Endothelial cell of umbilical vein (primary cell): ENCODE results near the gene SC5D. TPM values are rescaled to one million over a fixed set of nuclear protein-coding genes. Genes with fewer than 3 reads are reported as not detected.

ENCODE experiments used
- BruUV-seq: library from RNA; stranded (reverse); fragments of 400-500 nt; replicated peaks from 2 replicates; lab custom pipeline; 2021; lab: Mats Ljungman, UMichigan
- CTCF ChIA-PET: fragments of 300-600, 350-600 bp; sonication (Branson Sonifier 250); formaldehyde crosslinking; loops from one replicate; lab custom pipeline; 2021; ENCODE audit warnings: antibody characterized with exemption, inconsistent platforms; lab: Charles Lee
- POLR2A ChIA-PET: fragments of 300-600, 350-600 bp; sonication (Branson Sonifier 250); formaldehyde crosslinking; loops from one replicate; lab custom pipeline; 2021; ENCODE audit warnings: antibody characterized with exemption, inconsistent platforms; lab: Charles Lee
- DNase-seq: peaks from one replicate; pipeline ENCODE4 v3.0.0-alpha.2; 2011; ENCODE audit warnings: low read depth, low spot score
- FAIRE-seq: peaks from 2 replicates; lab custom pipeline; 2011; peaks lifted over from hg19 to GRCh38; lab: Jason Lieb, UNC
- H2AFZ ChIP-seq: 2 replicates; pipeline ENCODE4 v1.6.0; 2012; ENCODE audit warnings: low read depth, low read length, control low read depth, inconsistent platforms
- H3K27ac ChIP-seq: 2 replicates; pipeline ENCODE4 v1.5.1; 2011; ENCODE audit warnings: low read depth, mild to moderate bottlenecking, control low read depth, low read length, moderate library complexity; ENCODE audit not compliant: insufficient read depth
- H3K27me3 ChIP-seq, 2 experiments: 2 replicates each; pipeline versions ENCODE4 v1.6.0 to v1.6.1; 2011; ENCODE audit warnings: low read length in 2 of 2, mixed read lengths in 1 of 2; ENCODE audit not compliant: control insufficient read depth in 2 of 2, insufficient read depth in 2 of 2
- H3K36me3 ChIP-seq, 2 experiments: 2 replicates in 1 of 2; 3 replicates in 1 of 2; pipeline ENCODE4 v1.5.1; 2011; ENCODE audit warnings: low read length in 2 of 2, mild to moderate bottlenecking in 1 of 2, moderate library complexity in 1 of 2; ENCODE audit not compliant: control insufficient read depth in 2 of 2, insufficient read depth in 2 of 2; ENCODE audit errors: extremely low read depth in 1 of 2
- H3K4me1 ChIP-seq: 3 replicates; pipeline ENCODE4 v1.5.1; 2011; ENCODE audit warnings: mild to moderate bottlenecking, low read length; ENCODE audit not compliant: control insufficient read depth, insufficient read depth; ENCODE audit errors: extremely low read depth
- H3K4me2 ChIP-seq: 2 replicates; pipeline ENCODE4 v1.6.1; 2011; ENCODE audit warnings: low read length, control low read depth, mixed read lengths; ENCODE audit not compliant: insufficient read depth
- H3K4me3 ChIP-seq, 3 experiments: fragments of 200-600 bp in 1 of 3; sonication (generic), shearing (Covaris generic) in 1 of 3; replicated peaks in 1 of 3; 2 replicates each; pipeline ENCODE4 v1.5.1; 2011 to 2016; ENCODE audit warnings: control low read depth in 3 of 3, low read length in 3 of 3, mild to moderate bottlenecking in 2 of 3, inconsistent platforms in 1 of 3, low read depth in 1 of 3, moderate library complexity in 1 of 3; ENCODE audit not compliant: insufficient read depth in 1 of 3
- H3K79me2 ChIP-seq: 2 replicates; pipeline ENCODE4 v1.6.0; 2012; ENCODE audit warnings: low read length, inconsistent platforms; ENCODE audit not compliant: control insufficient read depth, insufficient read depth
- H3K9ac ChIP-seq: replicated peaks from 2 replicates; pipeline ENCODE3; 2011; ENCODE audit warnings: low read length, control low read depth; ENCODE audit not compliant: insufficient read depth; ENCODE audit errors: extremely low read depth
- H3K9me1 ChIP-seq: replicated peaks from 3 replicates; pipeline ENCODE4 v1.6.0; 2011; ENCODE audit warnings: mild to moderate bottlenecking, low read length; ENCODE audit not compliant: control insufficient read depth, insufficient read depth; ENCODE audit errors: extremely low read depth
- H3K9me3 ChIP-seq: replicated peaks from 2 replicates; pipeline ENCODE4 v1.5.1; 2012; ENCODE audit warnings: low read length, inconsistent platforms; ENCODE audit not compliant: control insufficient read depth, insufficient read depth
- H4K20me1 ChIP-seq: replicated peaks from 2 replicates; pipeline ENCODE3; 2011; ENCODE audit warnings: mild to moderate bottlenecking, low read length; ENCODE audit not compliant: control insufficient read depth, insufficient read depth; ENCODE audit errors: extremely low read depth
- CTCF ChIP-seq, 2 donors: IDR thresholded peaks; 1 replicate in 1 of 2; 2 replicates in 1 of 2; pipeline ENCODE4 v1.5.1; 2011; ENCODE audit warnings: low read length in 2 of 2, mild to moderate bottlenecking in 2 of 2, moderate library complexity in 2 of 2, control low read depth in 1 of 2, inconsistent platforms in 1 of 2, low read depth in 1 of 2; ENCODE audit not compliant: insufficient read depth in 1 of 2; ENCODE audit errors: extremely low read depth in 1 of 2
- EZH2 ChIP-seq: IDR thresholded peaks from 2 replicates; pipeline ENCODE4 v1.6.1; 2012; ENCODE audit warnings: borderline replicate concordance, low read depth, mild to moderate bottlenecking, moderate library complexity, low read length, inconsistent platforms; ENCODE audit not compliant: severe bottlenecking
- FOS ChIP-seq: IDR thresholded peaks from 2 replicates; pipeline ENCODE4 v1.6.1; 2011; ENCODE audit warnings: mild to moderate bottlenecking, low read length, moderate library complexity, borderline replicate concordance; ENCODE audit not compliant: insufficient read depth
- GATA2 ChIP-seq: IDR thresholded peaks from 2 replicates; pipeline ENCODE4 v1.7.0; 2011; ENCODE audit warnings: low read depth, mild to moderate bottlenecking, moderate library complexity, mixed read lengths, low read length; ENCODE audit not compliant: insufficient read length, insufficient read depth
- JUN ChIP-seq: IDR thresholded peaks from 2 replicates; pipeline ENCODE4 v1.6.1; 2011; ENCODE audit warnings: borderline replicate concordance, low read depth; ENCODE audit not compliant: insufficient read length, insufficient read depth
- MAX ChIP-seq: IDR thresholded peaks from 2 replicates; pipeline ENCODE4 v1.6.1; 2011; ENCODE audit not compliant: insufficient read depth, insufficient read length
- MYC ChIP-seq: IDR thresholded peaks from one replicate; pipeline ENCODE4 v1.6.1; 2011; ENCODE audit warnings: mild to moderate bottlenecking, low read depth, low read length
- POLR2A ChIP-seq: IDR thresholded peaks from 2 replicates; pipeline ENCODE4 v1.6.1; 2012; ENCODE audit warnings: low read depth, mild to moderate bottlenecking, control low read depth, low read length
- POLR2AphosphoS5 ChIP-seq: IDR thresholded peaks from 2 replicates; pipeline ENCODE4 v1.6.1; 2012; ENCODE audit warnings: low read depth, mild to moderate bottlenecking, control low read depth, low read length, moderate library complexity; ENCODE audit not compliant: insufficient read depth
- dilution Hi-C: fragments of 300-500 bp; cut with MboI; formaldehyde crosslinking; loops from one replicate; pipeline ENCODE4 v1.15.0; 2019; ENCODE audit warnings: low sequenced_read_pairs; ENCODE audit not compliant: extremely low pct_ligation_motif_present
- intact Hi-C: fragments of 100-400 bp; cut with micrococcal nuclease; formaldehyde crosslinking; loops from one replicate; pipeline ENCODE4 v1.10.0; 2022
- polyA plus RNA-seq, 4 experiments: library from polyadenylated mRNA; depleted of rRNA in 3 of 4; stranded (reverse) in 3 of 4; unstranded in 1 of 4; fragments of >200 nt; gene quantifications; 2 replicates each; pipeline versions ENCODE4 v1.2.1 to v1.2.3, GENCODE V29; 2011 to 2012; ENCODE audit warnings: missing spikeins in 1 of 4
- total RNA-seq: library from RNA; stranded (reverse); gene quantifications from 2 replicates; pipeline ENCODE4 v1.2.3, GENCODE V29; 2021

The SC5D gene
- total and polyA plus RNA-seq, 2 donors (not counting 3 experiments of a cell fraction or from before 2014, with no cell fraction given): 37.1 to 40.0 TPM

- TF ChIP-seq CTCF (IDR thresholded peaks at IDR 0.05; ENCODE audit: extremely low read depth in 1 of 2, insufficient read depth in 1 of 2, low read depth in 1 of 2, low read length in 2 of 2) (no peak), GATA2 (no peak), MAX (no peak), POLR2A (no peak), EZH2 (no peak), POLR2AphosphoS5 (no peak), FOS (no peak), JUN (no peak), MYC (no peak)
- Histone ChIP-seq H2AFZ (no peak overlapping the region), H3K4me2 (no peak overlapping the region), H3K4me1 (no peaks in the 10 kb centered on the region), H3K4me3 (no peak overlapping the region), H4K20me1 (peaks cover 8% of the 10 kb centered on the region), H3K9me3 (no peaks in the 10 kb centered on the region), H3K27me3 (no peaks in the 10 kb centered on the region), H3K9ac (no peak overlapping the region), H3K9me1 (no peaks in the 10 kb centered on the region), H3K36me3 (peaks cover 0 to 5% of the 10 kb centered on the region in 2 experiments), H3K79me2 (peaks cover 53% of the 10 kb centered on the region), H3K27ac (no peak overlapping the region)
- ChIA-PET POLR2A (interaction anchor here (1.5 kb wide), 1 partner anchor 9 kb away, joined by 3 read pairs; the partner anchor contains the start of gene SC5D), CTCF (no interaction called here)
- no TSS peak for BruUV-seq
- FAIRE-seq (no peak), DNase-seq (no peak)
- intact Hi-C loops (no loop called here), dilution Hi-C loops (no loop called here)
These were observed 8.6 kb downstream of the SC5D start for GRCh38 chr11:121300972-121301699.
